GM12878 (cell line): ENCODE data around the gene CNOT3. TPM values are rescaled to one million over a fixed set of nuclear protein-coding genes. Genes with fewer than 3 reads are reported as not detected.

ENCODE experiments used
- ATAC-seq: fragments of 200-7000 bp; cut with Tn5 transposase; 3 replicates; pipeline ENCODE4 v1.9.1; 2020; ENCODE audit warnings: mild to moderate bottlenecking, moderate library complexity
- BruUV-seq: library from RNA; stranded (reverse); fragments of 400-500 nt; replicated peaks from 2 replicates; lab custom pipeline; 2021; lab: Mats Ljungman, UMichigan
- CTCF ChIA-PET: fragments of 300-600 bp; sonication (Branson Sonifier 250); formaldehyde crosslinking; extraction: SDS; loops from one replicate; lab custom pipeline; 2021; ENCODE audit warnings: inconsistent platforms; lab: Yijun Ruan, JAX
- POLR2A ChIA-PET: fragments of 350-600 bp; formaldehyde crosslinking; extraction: SDS; loops from one replicate; lab custom pipeline; 2021; ENCODE audit warnings: inconsistent platforms; lab: Charles Lee
- RAD21 ChIA-PET: fragments of 300-600 bp; sonication (Branson Sonifier 250); formaldehyde crosslinking; loops from one replicate; lab custom pipeline; 2023; ENCODE audit warnings: antibody characterized with exemption; ENCODE audit not compliant: unreplicated experiment; lab: Charles Lee
- SMC1A ChIA-PET: fragments of 300-600 bp; sonication (Branson Sonifier 250); formaldehyde crosslinking; loops from one replicate; lab custom pipeline; 2023; ENCODE audit not compliant: unreplicated experiment, uncharacterized antibody; lab: Charles Lee
- DNase-seq: peaks from one replicate; pipeline ENCODE4 v3.0.0-alpha.2; 2011; ENCODE audit warnings: low read depth, low spot score
- FAIRE-seq: peaks from 3 replicates; lab custom pipeline; 2011; peaks lifted over from hg19 to GRCh38; lab: Jason Lieb, UNC
- H2AFZ ChIP-seq: 2 replicates; pipeline ENCODE4 v1.6.0; 2011; ENCODE audit warnings: low read depth, low read length, control low read depth; ENCODE audit not compliant: control insufficient read depth
- H3K27ac ChIP-seq: 2 replicates; pipeline ENCODE4 v1.5.1; 2011; ENCODE audit warnings: control low read depth; ENCODE audit not compliant: control insufficient read depth, insufficient read depth
- H3K27me3 ChIP-seq, 2 experiments: replicated peaks in 1 of 2; 2 replicates each; pipeline versions ENCODE4 v1.6.0 to v1.6.1; 2011; ENCODE audit warnings: low read length in 1 of 2; ENCODE audit not compliant: control insufficient read depth in 2 of 2, insufficient read depth in 2 of 2
- H3K36me3 ChIP-seq, 2 experiments: 2 replicates each; pipeline ENCODE4 v1.5.1; 2011; ENCODE audit warnings: low read length in 1 of 2; ENCODE audit not compliant: control insufficient read depth in 2 of 2, insufficient read depth in 2 of 2
- H3K4me1 ChIP-seq: 2 replicates; pipeline ENCODE4 v1.6.1; 2011; ENCODE audit warnings: mild to moderate bottlenecking, low read length, moderate library complexity, mixed read lengths; ENCODE audit not compliant: control insufficient read depth, insufficient read depth
- H3K4me2 ChIP-seq: 2 replicates; pipeline ENCODE4 v1.6.0; 2011; ENCODE audit warnings: control low read depth; ENCODE audit not compliant: control insufficient read depth, insufficient read depth
- H3K4me3 ChIP-seq: fragments of 200-600 bp; sonication (generic); 2 replicates; pipeline ENCODE4 v1.5.1; 2016
- H3K79me2 ChIP-seq: 2 replicates; pipeline ENCODE4 v1.6.0; 2011; ENCODE audit warnings: low read length; ENCODE audit not compliant: control insufficient read depth, insufficient read depth
- H3K9ac ChIP-seq: 2 replicates; pipeline ENCODE4 v1.8.0; 2011; ENCODE audit warnings: low read length, control low read depth, mixed read lengths; ENCODE audit not compliant: control insufficient read depth, insufficient read depth
- H3K9me3 ChIP-seq: replicated peaks from 3 replicates; pipeline ENCODE4 v1.5.1; 2011; ENCODE audit warnings: mild to moderate bottlenecking, low read length; ENCODE audit not compliant: control insufficient read depth, insufficient read depth
- H4K20me1 ChIP-seq: 2 replicates; pipeline ENCODE4 v1.6.0; 2011; ENCODE audit not compliant: control insufficient read depth, insufficient read depth
- ATF7 ChIP-seq: fragments of 450-650 bp; IDR thresholded peaks from 2 replicates; pipeline ENCODE4 v1.6.1; 2016; ENCODE audit warnings: low read depth, mild to moderate bottlenecking
- DPF2 ChIP-seq: fragments of 450-650 bp; IDR thresholded peaks from 2 replicates; pipeline ENCODE4 v1.6.1; 2017; ENCODE audit warnings: mild to moderate bottlenecking
- FOS ChIP-seq: IDR thresholded peaks from 3 replicates; pipeline ENCODE4 v1.6.1; 2011; ENCODE audit warnings: borderline replicate concordance; ENCODE audit not compliant: insufficient read length; ENCODE audit errors: extremely low read depth
- HDAC2 ChIP-seq: fragments of 200-600 bp; sonication (generic); IDR thresholded peaks from 2 replicates; pipeline ENCODE4 v1.6.1; 2017
- IRF4 ChIP-seq: IDR thresholded peaks from 2 replicates; pipeline ENCODE4 v1.6.1; 2011; ENCODE audit warnings: low read depth, low read length
- RBBP5 ChIP-seq: fragments of 200-600 bp; sonication (generic); conservative IDR thresholded peaks from 2 replicates; pipeline ENCODE4 v1.6.1; 2016
- ZZZ3 ChIP-seq: IDR thresholded peaks from 2 replicates; pipeline ENCODE4 v1.6.1; 2011; ENCODE audit warnings: low read depth; ENCODE audit not compliant: control insufficient read depth, insufficient read length
- WGBS: methylation state at CpG from one replicate; pipeline ENCODE4 v1.1.6; 2016; ENCODE audit warnings: low lambda C conversion rate; ENCODE audit not compliant: insufficient replicate concordance, insufficient coverage; ENCODE audit errors: missing lambda C conversion rate; 5-methylcytosine and 5-hydroxymethylcytosine counted together
- in situ Hi-C: fragments of 300-500 bp; cut with MboI; formaldehyde crosslinking; loops from 9 replicates; pipeline ENCODE4 v1.14.3; 2018; ENCODE audit warnings: mixed read lengths
- intact Hi-C: fragments of 100-400 bp; cut with micrococcal nuclease; formaldehyde crosslinking; loops from one replicate; pipeline ENCODE4 v1.14.2; 2022; ENCODE audit not compliant: unreplicated experiment
- polyA plus RNA-seq, 11 experiments: library from polyadenylated mRNA; depleted of rRNA in 4 of 11; unstranded in 6 of 11; stranded (reverse) in 5 of 11; fragments of >200 nt; fragmentation: Nextera tagmentation in 4 of 11; fragmentation: Illumina TruSeq in 1 of 11; extraction: Ambion mirVana in 4 of 11; extraction: Trizol in 1 of 11; gene quantifications; 1 replicate in 1 of 11; 2 replicates in 10 of 11; pipeline versions ENCODE4 v1.2.1 to v1.2.3, GENCODE V29; 2011 to 2016; ENCODE audit warnings: inconsistent platforms in 2 of 11, missing spikeins in 2 of 11, low read depth in 1 of 11
- total RNA-seq, 4 experiments: library from RNA; depleted of rRNA in 3 of 4; stranded (reverse); fragments of >200 nt in 3 of 4; fragmentation: Illumina TruSeq in 1 of 4; extraction: Trizol in 1 of 4; gene quantifications; 2 replicates each; pipeline versions ENCODE4 v1.2.1 to v1.2.3, GENCODE V29; 2013 to 2021
- TF ChIP-seq, protein P1 (sequence below): IDR thresholded peaks from 2 replicates; pipeline ENCODE4 v1.6.1; 2012; ENCODE audit warnings: low read depth, low read length, improper control_type of control experiment
- TF ChIP-seq, protein P2 (sequence below): fragments of 450-650 bp; IDR thresholded peaks from 2 replicates; pipeline ENCODE4 v1.6.1; 2016; ENCODE audit warnings: mild to moderate bottlenecking, moderate library complexity, borderline replicate concordance
- TF ChIP-seq, protein P3 (sequence below): IDR thresholded peaks from 2 replicates; pipeline ENCODE4 v1.6.1; 2011; ENCODE audit warnings: borderline replicate concordance, low read depth, mild to moderate bottlenecking, moderate library complexity, low read length; ENCODE audit not compliant: insufficient read depth, poor library complexity, severe bottlenecking
- TF ChIP-seq, protein P4 (sequence below): fragments of 450-650 bp; IDR thresholded peaks from 2 replicates; pipeline ENCODE4 v1.6.1; 2017; ENCODE audit warnings: mild to moderate bottlenecking, moderate library complexity

Gene CNOT3
- total and polyA plus RNA-seq, 10 of the 15 experiments (the other 5 are each of a cell fraction or from before 2014, with no cell fraction given): 0.14 to 45.1 (median 14.0) TPM

DNA sequence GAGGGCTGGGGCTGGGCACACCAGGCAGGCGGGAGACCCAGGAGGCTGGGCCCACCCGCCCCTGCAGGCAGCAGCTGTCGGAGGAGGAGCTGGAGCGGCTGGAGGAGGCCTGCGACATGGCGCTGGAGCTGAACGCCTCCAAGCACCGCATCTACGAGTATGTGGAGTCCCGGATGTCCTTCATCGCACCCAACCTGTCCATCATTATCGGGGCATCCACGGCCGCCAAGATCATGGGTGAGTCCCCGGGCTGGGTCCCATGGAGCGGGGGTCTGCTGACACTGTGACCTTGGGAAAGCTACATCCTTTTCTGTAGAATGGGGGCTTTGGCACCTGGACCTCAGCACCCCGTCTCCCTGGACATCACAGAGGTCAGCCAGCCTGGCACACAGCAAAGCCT, 13.9 kb upstream of the CNOT3 start:
- intact Hi-C loops: no loop called here
- no TSS peak for BruUV-seq
- no peak for ATAC-seq
- no peak for FAIRE-seq
- Histone ChIP-seq H3K9me3 (no peaks in the 10 kb centered on the region), H3K4me1 (no peaks in the 10 kb centered on the region), H3K79me2 (no peaks in the 10 kb centered on the region), H3K27ac (no peak overlapping the region), H3K36me3 (peaks cover 9 to 25% of the 10 kb centered on the region in 2 experiments), H3K4me3 (no peak overlapping the region), H3K27me3 (no peaks in the 10 kb centered on the region), H4K20me1 (no peaks in the 10 kb centered on the region), H3K9ac (no peak overlapping the region), H2AFZ (no peak overlapping the region), H3K4me2 (no peak overlapping the region)
- POLR2A ChIA-PET: interaction anchor here (0.8 kb wide), 1 partner anchor 13 kb away, joined by 4 read pairs; no protein-coding TSS in a partner anchor
- RAD21 ChIA-PET: no interaction called here
- no peak for DNase-seq
- SMC1A ChIA-PET: no interaction called here
- CTCF ChIA-PET: no interaction called here
- in situ Hi-C loops: no loop called here
- WGBS: 98% methylated on average over 17 of the region's 17 CpGs
- TF ChIP-seq, protein P1, sequence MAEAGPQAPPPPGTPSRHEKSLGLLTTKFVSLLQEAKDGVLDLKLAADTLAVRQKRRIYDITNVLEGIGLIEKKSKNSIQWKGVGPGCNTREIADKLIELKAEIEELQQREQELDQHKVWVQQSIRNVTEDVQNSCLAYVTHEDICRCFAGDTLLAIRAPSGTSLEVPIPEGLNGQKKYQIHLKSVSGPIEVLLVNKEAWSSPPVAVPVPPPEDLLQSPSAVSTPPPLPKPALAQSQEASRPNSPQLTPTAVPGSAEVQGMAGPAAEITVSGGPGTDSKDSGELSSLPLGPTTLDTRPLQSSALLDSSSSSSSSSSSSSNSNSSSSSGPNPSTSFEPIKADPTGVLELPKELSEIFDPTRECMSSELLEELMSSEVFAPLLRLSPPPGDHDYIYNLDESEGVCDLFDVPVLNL: no peak
- TF ChIP-seq, protein P2, sequence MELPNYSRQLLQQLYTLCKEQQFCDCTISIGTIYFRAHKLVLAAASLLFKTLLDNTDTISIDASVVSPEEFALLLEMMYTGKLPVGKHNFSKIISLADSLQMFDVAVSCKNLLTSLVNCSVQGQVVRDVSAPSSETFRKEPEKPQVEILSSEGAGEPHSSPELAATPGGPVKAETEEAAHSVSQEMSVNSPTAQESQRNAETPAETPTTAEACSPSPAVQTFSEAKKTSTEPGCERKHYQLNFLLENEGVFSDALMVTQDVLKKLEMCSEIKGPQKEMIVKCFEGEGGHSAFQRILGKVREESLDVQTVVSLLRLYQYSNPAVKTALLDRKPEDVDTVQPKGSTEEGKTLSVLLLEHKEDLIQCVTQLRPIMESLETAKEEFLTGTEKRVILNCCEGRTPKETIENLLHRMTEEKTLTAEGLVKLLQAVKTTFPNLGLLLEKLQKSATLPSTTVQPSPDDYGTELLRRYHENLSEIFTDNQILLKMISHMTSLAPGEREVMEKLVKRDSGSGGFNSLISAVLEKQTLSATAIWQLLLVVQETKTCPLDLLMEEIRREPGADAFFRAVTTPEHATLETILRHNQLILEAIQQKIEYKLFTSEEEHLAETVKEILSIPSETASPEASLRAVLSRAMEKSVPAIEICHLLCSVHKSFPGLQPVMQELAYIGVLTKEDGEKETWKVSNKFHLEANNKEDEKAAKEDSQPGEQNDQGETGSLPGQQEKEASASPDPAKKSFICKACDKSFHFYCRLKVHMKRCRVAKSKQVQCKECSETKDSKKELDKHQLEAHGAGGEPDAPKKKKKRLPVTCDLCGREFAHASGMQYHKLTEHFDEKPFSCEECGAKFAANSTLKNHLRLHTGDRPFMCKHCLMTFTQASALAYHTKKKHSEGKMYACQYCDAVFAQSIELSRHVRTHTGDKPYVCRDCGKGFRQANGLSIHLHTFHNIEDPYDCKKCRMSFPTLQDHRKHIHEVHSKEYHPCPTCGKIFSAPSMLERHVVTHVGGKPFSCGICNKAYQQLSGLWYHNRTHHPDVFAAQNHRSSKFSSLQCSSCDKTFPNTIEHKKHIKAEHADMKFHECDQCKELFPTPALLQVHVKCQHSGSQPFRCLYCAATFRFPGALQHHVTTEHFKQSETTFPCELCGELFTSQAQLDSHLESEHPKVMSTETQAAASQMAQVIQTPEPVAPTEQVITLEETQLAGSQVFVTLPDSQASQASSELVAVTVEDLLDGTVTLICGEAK: no peak
- TF ChIP-seq DPF2 (no peak), ZZZ3 (no peak), FOS (no peak), ATF7 (no peak), RBBP5 (no peak), IRF4 (no peak), HDAC2 (no peak)
- TF ChIP-seq, protein P3, sequence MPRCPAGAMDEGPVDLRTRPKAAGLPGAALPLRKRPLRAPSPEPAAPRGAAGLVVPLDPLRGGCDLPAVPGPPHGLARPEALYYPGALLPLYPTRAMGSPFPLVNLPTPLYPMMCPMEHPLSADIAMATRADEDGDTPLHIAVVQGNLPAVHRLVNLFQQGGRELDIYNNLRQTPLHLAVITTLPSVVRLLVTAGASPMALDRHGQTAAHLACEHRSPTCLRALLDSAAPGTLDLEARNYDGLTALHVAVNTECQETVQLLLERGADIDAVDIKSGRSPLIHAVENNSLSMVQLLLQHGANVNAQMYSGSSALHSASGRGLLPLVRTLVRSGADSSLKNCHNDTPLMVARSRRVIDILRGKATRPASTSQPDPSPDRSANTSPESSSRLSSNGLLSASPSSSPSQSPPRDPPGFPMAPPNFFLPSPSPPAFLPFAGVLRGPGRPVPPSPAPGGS: no peak
- TF ChIP-seq, protein P4, sequence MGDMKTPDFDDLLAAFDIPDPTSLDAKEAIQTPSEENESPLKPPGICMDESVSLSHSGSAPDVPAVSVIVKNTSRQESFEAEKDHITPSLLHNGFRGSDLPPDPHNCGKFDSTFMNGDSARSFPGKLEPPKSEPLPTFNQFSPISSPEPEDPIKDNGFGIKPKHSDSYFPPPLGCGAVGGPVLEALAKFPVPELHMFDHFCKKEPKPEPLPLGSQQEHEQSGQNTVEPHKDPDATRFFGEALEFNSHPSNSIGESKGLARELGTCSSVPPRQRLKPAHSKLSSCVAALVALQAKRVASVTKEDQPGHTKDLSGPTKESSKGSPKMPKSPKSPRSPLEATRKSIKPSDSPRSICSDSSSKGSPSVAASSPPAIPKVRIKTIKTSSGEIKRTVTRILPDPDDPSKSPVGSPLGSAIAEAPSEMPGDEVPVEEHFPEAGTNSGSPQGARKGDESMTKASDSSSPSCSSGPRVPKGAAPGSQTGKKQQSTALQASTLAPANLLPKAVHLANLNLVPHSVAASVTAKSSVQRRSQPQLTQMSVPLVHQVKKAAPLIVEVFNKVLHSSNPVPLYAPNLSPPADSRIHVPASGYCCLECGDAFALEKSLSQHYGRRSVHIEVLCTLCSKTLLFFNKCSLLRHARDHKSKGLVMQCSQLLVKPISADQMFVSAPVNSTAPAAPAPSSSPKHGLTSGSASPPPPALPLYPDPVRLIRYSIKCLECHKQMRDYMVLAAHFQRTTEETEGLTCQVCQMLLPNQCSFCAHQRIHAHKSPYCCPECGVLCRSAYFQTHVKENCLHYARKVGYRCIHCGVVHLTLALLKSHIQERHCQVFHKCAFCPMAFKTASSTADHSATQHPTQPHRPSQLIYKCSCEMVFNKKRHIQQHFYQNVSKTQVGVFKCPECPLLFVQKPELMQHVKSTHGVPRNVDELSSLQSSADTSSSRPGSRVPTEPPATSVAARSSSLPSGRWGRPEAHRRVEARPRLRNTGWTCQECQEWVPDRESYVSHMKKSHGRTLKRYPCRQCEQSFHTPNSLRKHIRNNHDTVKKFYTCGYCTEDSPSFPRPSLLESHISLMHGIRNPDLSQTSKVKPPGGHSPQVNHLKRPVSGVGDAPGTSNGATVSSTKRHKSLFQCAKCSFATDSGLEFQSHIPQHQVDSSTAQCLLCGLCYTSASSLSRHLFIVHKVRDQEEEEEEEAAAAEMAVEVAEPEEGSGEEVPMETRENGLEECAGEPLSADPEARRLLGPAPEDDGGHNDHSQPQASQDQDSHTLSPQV: no peak
